Muscle of back (tissue), 11 donors: Measurements from ENCODE around the gene RPLP2. TPM values are rescaled to one million over a fixed set of nuclear protein-coding genes. Genes with fewer than 3 reads are reported as not detected.

Experiments used
- DNase-seq, 3 donors: peaks; one replicate each; pipeline versions ENCODE4 v3.0.0 to v3.0.0-alpha.2; 2013
- polyA plus RNA-seq, 10 donors: library from polyadenylated mRNA; unstranded; fragments of 120-200 nt; gene quantifications; one replicate each; pipeline ENCODE4 v1.2.1, GENCODE V29; 2013; ENCODE audit not compliant: insufficient read length in 10 of 10

The RPLP2 gene
- polyA plus RNA-seq, 10 donors, result 1,394 to 1,882 (median 1,587) TPM

DNA sequence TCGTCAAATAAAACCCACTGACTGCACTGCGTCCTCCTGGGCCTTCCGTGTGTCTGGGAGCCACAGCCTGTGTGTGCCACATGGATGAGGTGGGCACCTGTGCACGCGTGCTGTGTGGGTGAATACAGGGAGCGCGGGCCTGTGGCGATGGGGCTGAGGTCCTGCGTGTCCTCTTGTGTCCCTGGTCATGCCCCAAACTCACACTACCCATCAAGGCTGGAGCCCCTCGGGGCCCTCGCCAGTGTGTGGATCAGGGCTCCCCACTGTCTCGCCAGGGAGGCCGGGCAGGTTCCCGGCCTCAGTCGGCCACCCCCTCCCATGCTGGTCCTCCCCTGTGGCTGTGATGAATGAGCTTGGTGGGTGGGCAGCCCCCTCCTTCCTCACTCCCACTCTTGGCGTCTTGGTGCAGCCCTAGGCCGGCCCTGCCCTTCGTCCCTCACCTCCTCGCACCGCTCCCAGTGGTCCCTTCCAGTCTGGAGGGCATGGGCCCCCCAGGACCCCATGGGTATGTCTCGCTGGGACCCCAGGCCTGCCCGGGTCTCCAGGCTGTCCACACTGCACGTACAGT is 22.3 kb downstream of the RPLP2 start:
- no peak for DNase-seq

DNA sequence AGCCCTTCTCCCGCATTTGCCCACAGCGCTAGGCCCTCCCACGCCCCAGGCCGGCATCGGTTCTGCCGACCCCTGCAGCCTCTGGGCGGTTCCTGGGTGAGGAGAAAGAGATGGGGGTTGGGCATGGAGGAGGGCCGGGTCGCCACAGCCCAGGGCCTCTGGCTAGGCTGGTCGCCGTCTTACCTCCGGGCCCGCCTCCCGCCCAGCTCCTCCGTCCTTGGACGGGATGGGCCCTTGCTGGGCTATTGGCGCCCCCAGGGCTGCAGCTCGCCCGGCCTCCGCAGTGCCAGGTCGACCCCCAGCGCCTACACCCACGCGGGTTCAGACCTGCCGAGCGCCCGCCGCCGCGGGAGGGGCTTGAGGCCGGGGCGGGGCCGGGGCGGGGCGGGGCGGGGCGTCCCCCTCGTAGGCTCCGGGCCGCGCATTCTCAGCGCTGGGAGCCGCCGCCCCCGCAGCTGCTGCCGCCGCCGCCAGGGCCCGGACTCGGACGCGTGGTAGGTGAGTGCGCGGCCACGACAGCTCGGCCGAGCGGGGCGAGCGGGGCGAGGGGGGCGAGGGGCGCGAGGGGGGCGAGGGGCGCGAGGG is 22.9 kb downstream of the RPLP2 start, which contains the start of gene CD151:
CD151 (plus strand) TSS at position 424 of the 585 bp plus-strand sequence. CDS start 3,118 bp downstream, outside the sequence.
- peak in 1 of 3 donors; percentile 82 for DNase-seq

DNA sequence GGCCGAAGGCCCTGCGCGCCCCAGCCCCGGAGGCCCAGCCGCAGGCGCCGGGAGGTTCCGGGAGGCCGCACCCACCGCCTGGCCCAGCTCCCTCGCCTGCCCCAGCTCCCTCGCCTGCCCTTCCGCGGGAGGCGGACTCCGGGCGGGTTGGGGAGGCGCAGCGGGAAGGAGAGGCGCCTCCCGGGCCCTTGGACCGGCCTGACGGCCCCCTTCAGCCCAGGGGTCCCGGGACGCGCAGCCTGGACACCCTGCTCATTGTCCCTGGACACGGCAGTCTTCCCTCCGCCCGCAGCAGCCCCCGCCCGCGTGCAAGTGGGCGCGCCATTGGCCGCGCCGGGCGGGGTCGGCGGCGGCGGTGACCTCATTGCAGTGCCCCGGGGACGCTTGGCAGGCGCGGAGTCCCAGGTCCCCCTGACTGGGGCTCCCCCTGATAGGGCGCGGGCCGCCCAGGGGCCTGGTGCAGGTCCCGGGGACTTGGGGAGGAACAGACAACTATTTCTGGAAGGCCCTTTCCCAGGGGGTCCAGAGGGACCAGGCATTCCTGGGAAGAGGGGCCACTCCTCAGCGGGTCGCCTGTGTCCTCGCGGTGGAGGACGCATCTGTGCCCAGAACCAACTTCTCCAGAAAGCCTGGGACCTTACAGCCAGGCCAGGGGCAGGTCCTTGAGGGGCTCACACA is 23.5 kb downstream of the RPLP2 start:
- DNase-seq, result peak in 1 of 3 donors; percentile 82

DNA sequence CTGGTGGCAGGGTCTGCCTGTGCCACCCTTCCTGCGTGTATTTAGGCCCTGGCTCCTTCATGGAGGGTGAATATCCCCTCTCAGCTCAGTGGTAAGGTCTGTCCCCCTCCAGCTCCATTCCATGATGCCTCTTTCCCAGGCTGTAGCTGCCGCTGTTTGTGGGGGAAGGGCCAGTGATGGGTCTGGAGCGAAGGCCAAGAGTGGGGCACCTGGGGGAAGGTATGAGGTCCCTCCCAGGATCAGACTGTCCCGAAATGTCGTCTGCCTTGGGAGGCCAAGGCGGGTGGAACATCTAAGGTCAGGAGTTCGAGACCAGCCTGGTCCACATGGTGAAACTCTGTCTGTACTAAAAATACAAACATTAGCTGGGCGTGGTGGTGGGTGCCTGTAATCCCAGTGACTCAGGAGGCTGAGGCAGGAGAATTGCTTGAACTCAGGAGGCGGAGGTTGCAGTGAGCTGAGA is 24.1 kb downstream of the RPLP2 start:
- DNase-seq, result no peak

DNA sequence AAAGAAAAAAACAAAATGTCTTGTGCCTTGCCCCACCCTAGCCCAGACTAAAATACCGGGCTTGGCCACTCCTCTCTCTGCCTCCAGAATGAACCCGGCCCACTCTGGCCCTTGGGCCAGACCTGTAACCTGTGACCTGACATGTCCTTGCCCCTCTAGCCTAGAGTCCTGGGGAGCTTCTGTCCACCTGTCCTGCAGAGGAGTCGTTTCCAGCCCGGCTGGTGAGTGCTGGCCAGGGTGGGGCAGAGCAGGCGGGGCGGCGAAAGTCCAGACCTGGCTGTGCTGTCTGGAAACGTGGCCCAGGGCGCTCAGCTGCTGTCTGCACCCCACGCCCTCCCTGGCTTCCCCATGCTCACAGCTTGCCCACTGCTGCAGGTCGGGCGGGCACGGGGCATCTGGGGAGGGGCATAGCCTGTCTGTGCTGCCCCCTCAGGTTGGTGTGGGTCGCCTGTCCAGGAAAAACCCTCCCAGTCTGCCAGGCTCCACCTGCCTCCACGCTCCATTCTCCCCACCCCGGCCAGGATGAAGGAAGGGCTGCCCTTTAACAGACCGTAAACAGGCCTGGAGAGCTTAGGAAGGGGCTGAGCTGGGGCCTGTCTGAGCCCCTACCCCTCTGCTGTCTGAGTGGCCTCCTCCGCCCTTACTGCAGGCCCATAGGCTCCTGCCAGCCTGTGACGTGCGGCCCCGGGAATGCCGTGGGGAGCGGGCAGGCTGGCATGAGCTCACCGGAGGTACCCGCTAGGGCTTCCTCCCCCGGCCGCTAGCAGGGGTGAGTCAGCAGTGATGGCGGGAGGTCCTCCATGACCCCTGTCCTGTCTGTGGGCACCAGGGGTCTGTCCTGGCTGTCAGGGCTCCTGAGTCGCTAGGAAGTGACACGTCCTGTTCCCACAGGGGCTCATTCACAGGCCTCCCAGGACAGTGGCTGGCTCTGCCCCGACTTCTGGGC is 24.9 kb downstream of the RPLP2 start:
- no peak for DNase-seq

DNA sequence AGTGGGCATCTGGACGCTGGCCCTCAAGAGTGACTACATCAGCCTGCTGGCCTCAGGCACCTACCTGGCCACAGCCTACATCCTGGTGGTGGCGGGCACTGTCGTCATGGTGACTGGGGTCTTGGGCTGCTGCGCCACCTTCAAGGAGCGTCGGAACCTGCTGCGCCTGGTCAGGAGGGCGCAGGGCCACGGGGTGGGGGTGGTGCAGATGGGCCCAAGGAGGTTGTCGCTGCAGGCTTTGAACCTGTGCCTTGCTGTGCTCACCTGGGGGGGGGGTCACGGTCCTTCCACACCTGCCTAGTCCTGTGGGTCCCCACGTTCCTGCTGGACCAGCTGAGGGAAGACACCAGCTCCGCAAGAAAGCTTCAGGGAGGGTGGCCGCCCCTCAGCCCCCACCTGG is 26.5 kb downstream of the RPLP2 start:
- DNase-seq, result no peak

DNA sequence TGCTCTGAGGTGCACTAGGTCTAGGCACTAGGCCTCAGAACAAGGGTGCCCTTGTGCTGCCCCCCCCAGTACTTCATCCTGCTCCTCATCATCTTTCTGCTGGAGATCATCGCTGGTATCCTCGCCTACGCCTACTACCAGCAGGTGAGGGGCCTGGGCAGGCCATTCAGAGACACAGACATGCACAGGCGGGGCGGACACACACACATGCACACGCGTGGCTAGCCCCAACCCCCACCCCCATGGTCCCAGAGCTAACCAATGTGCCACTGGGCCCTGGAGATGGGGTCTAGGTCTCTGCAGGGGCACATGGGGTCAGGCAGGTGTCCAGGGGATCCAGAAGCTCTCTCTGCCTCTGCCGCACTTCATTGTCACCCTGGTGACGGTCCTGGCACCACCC is 26.9 kb downstream of the RPLP2 start:
- DNase-seq, result no peak

DNA sequence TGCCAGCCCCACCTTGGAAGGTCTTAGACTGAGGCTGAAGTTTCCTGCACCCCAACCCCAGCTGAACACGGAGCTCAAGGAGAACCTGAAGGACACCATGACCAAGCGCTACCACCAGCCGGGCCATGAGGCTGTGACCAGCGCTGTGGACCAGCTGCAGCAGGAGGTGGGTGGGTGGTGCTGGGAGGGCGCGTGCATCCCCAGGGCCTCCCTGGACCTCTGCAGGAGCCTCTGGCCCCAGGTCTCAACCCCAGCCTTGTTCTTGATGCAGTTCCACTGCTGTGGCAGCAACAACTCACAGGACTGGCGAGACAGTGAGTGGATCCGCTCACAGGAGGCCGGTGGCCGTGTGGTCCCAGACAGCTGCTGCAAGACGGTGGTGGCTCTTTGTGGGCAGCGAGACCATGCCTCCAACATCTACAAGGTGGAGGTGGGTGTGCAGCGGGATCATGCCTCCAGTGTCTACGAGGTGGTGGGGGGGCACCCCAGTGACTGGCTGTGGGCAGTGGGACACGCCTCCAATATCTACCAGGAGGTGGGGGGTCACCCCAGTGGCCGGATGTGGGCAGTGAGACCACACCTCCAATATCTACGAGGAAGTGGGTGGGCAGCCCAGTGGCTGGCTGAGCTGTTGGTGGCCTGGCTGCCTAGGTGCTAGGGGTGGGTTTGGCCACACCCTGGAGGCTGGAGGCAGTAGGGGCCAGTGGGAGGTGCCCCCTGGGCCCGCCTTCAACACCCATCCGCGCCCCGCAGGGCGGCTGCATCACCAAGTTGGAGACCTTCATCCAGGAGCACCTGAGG is 27.6 kb downstream of the RPLP2 start:
- DNase-seq, result no peak

DNA sequence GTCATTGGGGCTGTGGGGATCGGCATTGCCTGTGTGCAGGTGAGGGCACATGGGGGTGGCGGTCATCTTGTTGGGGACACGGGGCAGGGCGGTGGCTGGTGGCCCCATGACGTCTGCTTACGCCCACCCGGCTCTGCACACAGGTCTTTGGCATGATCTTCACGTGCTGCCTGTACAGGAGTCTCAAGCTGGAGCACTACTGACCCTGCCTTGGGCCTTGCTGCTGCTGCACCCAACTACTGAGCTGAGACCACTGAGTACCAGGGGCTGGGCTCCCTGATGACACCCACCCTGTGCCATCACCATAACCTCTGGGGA is 28.2 kb downstream of the RPLP2 start:
- no peak for DNase-seq

DNA sequence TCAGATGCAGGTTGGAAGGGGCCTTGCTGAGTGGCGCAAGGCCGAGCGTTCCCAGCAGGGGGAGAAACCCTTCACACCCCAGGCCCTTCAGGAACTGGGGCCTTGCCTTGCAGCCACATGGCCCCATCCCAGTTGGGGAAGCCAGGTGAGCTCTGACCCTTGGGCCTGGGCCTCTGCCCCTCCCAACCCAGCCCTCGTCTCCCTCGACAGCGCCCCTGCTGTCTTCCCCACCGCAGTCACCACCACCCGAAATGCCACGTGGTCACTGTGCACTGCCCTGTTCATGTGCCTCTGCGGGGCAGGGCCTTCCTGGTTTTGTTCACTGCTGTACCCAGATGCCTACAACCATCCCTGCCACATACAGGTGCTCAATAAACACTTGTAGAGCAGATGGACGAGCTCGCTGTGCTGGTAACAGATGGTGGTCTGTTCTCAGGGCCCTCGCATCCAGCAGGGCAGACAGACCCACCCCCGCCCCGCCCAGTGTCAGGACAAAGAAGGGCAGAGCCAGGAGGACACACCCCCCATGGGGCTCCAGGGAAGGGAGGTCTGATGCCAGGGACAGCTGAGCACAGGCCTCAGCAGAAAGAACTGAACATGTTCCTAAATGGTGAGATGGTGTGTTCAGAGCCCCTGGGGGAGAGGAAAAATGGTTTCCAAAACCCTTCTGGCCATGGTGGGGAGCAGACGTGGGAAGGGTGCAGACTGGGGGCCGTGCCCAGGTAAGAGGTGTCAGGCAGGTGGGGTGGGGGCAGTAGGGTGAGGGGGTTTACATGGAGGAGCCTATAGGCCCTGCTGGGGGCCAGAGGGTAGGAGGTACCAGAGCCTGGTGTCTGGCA is 28.9 kb downstream of the RPLP2 start:
- DNase-seq, result peak in 1 of 3 donors; percentile 51

DNA sequence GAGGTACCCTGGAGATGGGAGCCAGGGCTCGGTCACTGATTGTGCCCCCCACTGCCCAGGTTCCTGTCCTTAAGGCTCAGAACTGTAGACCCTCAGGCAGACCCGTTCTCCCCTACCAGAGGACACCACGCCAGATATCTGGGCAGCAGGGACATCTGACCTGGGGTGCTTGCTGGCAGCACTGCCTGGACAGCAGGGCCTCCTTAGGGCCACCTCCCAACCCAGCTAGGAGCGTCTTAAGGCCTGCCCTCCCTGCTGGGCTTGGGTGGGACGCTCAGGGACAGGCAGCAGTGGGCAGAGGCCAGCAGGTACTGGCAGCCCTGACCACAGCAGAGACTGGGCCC is 29.5 kb downstream of the RPLP2 start:
- no peak for DNase-seq

DNA sequence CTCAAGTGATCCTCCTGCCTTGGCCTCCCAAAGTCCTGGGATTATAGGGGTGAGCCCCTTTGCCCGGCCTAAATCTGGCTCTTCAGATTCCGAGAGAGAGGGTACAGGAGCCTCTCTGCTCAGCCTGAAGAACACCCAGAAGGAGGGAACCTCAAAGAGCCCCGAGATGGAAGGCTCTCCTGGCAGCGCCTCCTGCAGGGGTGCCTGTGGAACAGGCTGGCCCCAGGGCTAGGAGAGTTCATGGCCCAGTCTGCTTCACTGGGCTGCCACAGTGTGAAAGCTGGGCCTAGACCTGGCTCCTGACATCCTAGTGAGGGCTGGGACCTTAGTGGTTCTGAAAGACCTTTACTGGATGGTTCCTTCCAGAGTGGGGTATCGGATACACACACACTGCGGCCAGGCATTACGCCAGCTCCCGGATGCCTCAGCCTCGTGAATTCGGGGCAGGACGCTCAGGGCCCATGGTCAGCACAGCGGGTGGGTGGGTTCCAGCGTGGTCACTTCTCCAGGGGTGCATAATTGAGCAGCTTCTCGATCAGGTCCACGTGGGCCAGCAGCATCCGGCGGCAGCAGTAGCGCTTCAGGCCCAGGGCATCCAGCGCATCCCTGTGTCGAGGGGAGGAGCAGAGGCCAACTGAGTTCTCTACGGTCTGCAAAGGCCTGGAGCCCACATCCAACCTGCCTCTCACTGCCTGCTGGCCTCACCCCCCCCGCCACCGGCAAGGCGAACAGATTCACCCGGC is 30.3 kb downstream of the RPLP2 start:
- DNase-seq, result no peak

DNA sequence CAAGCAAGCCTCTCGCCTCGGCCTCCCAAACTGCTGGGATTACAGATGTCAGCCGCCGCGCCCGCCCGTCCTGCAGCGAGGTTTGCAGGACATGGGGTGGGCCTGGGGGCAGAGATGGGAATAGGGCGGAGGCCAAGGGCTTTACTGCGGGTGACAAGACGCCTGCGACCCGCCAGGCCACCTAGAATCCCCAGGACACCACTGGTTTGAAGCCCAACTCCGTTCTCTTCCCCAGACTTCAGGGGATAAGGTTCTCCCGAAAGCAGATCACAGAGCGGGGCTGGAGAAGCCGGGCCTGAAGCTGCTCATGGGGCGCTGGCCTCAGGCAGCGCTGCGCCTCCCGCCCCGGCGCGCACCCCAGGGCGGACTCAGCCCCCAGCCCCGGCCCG is 32.2 kb downstream of the RPLP2 start:
- DNase-seq, result no peak

DNA sequence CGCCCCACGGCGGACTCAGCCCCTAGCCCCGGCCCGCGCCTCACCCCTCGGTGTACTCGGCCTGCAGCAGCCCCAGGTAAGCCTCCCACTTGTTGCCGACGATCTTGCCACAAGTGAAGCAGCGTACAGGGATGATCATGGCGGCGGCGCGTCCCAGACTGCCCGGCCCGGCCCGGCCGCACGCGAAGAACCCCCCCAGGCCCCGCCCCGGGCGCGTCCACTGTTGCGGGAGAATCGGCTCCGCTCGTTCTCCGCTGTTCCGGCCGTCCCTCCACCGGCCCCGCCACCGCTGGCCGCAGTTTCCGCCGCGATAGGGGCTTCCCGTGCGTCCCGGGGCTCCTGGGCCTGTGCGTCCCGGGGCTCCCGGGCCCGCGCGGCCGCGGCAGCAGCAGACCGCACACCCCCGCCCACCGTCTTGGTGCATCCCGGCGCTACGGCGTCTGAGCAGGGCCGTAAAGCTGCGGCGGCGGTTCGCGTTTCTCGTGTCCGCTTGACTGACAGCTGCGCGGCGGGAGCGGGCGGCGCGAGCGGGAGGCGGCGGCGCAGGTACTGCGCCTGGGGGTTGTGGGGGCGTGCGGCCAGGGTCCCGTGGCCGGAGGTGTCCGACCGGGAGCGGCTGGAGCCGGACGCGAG is 32.7 kb downstream of the RPLP2 start, which contains the start of the genes POLR2L and TSPAN4:
POLR2L (minus strand) TSS at position 160 of the 633 bp plus-strand sequence; CDS start at position 139, 21 bp downstream.
TSPAN4 (plus strand) TSS at position 483 of the 633 bp plus-strand sequence. CDS start 7,453 bp downstream, outside the sequence.
- DNase-seq, result peak; percentile 88 to 96 (median 91)

DNA sequence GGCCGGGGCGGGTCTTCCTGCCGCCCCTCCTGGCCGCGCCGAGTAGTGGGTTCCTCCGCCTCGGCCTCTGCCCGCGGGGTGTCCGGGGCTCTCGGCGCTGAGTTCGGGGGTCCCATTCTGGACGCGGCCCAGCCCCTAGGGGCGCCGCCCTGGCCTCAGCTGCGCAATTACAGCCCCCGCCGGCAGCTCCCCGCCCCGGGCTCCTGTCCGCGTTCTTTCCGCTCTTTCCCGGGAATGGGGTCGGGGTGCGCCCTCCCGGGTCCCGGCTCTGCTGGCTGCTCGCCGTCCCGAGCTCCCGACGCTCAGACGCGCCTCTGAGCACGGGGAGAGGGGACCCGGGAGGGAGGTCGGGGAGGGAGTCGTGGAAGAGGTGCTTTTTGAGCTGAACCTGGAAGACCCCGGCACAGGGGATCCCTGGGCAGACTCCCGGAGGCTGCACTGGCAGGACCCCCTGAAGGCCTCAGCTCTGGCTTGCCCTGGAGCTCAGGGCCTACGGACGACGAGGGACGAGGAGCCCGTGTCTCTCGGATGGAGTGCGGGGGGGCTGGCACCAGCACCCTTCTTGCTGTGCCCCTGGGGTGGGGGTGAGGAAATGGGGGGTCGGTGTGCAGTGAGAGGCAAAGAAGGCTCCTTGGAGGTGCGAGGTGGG is 33.4 kb downstream of the RPLP2 start:
- peak in 1 of 3 donors; percentile 69 for DNase-seq

DNA sequence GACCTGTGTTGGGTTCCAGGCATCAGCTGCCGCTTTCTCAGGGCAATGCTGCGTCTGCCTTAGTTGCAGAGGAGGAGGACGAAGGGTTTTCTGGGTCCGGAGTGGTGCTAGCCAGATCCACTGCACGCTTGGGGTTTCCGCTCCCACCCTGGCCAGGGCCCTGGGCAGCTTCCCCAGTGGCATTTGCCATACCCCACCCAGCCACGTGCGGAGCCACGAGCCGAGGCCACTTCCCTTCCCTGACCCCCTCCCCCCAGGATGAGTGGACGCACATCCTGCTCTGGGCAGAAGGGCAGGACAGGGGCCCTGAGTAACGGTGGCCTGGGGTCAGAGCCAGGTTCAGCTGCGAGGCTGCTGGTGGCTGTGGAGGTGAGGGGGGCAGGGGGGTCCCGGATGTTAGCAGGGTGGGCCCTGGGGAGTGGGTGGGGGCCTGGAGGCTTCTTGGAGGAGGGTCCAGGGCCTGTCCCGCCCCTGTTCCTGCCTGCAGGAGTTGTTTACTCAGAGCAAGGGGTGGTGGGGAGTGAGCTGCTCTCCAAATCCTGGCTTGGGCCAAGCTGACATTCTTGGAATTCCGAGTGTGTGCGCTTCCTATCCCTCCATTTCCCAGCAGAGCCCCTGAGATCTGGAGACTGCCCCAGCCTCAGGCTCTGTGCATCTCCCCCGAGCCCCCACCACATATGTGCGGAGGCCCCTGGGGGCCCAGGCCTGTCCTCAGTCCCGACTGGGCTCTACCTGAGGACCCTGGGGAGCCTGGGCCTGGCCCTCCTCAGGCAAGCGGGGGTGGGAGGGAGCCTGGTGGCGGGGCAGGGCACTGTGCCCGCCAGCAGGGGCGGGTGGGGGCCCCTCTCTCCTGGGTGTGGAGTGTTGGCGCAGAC is 34.3 kb downstream of the RPLP2 start:
- DNase-seq, result peak; percentile 87 to 94 (median 93)
